Kidney tubule cell (primary cell): Measurements from ENCODE around the gene HIPK3.

Source experiments
- DNase-seq: peaks from one replicate; pipeline ENCODE4 v3.0.0-alpha.2; 2018; ENCODE audit warnings: low spot score

HIPK3 gene

GRCh38 chr11:33394431-33395109 lies 137.4 kb downstream of the HIPK3 start:
- DNase-seq = no peak

- DNase-seq = no peak
These were observed 139.2 kb downstream of the HIPK3 start for GRCh38 chr11:33396361-33396760.

DNA sequence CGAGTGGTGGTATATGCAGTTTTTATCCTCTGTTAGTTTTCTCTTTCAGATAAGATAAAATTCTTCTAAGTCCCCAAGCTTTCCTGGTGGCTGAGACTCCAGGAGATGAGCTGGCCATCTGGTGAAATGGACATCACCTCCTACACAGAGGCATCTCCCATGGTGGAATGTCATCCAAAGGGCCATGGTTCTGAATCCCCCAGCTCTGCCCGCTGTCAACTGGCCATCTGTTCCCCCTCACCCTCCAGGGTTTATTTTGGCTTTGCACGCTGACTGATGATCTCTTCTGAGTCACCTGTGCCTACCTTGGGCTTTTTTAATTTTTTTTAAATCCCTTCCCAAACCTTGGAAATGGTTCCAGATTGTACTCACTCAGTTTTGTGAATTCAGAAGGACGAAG lies 142.2 kb downstream of the HIPK3 start:
- no peak for DNase-seq

- peak; percentile 69 for DNase-seq
These were observed 144.9 kb downstream of the HIPK3 start for GRCh38 chr11:33402066-33402465.

GRCh38 chr11:33403344-33403743 lies 146.2 kb downstream of the HIPK3 start:
- DNase-seq = no peak

- no peak for DNase-seq
These were observed 148.8 kb downstream of the HIPK3 start for GRCh38 chr11:33405834-33406602.
